AG04449 (cell line): Measurements from ENCODE around the gene B4GALT1.

Source experiments
- CTCF ChIA-PET: fragments of 350-600 bp; formaldehyde crosslinking; extraction: SDS; loops from one replicate; lab custom pipeline; 2021; ENCODE audit warnings: antibody characterized with exemption; lab: Yijun Ruan, JAX
- POLR2A ChIA-PET: fragments of 400-600, 350-600 bp; formaldehyde crosslinking; extraction: SDS; loops from one replicate; lab custom pipeline; 2020; ENCODE audit warnings: antibody characterized with exemption, inconsistent platforms; lab: Yijun Ruan, JAX
- DNase-seq: peaks from one replicate; pipeline ENCODE4 v3.0.0-alpha.2; 2010; ENCODE audit warnings: low read depth, low spot score
- H3K4me3 ChIP-seq: 2 replicates; pipeline ENCODE4 v1.5.1; 2011; ENCODE audit warnings: low read depth, mild to moderate bottlenecking, control low read depth, low read length
- CTCF ChIP-seq: IDR thresholded peaks from one replicate; pipeline ENCODE4 v1.5.1; 2011; ENCODE audit warnings: mild to moderate bottlenecking, moderate library complexity, low read length, control low read depth, inconsistent platforms; ENCODE audit not compliant: insufficient read depth; ENCODE audit errors: missing control alignments

B4GALT1 gene

GRCh38 chr9:33177639-33178038 lies 10.5 kb upstream of the B4GALT1 start:
- DNase-seq, result no peak
- CTCF ChIA-PET, result interaction anchor here (0.8 to 2.4 kb wide), 3 partner anchors 8 to 48 kb away, joined by 3 to 16 read pairs (median 3); no protein-coding TSS in a partner anchor
- H3K4me3 ChIP-seq, result no peak overlapping the region
- no peak for TF ChIP-seq CTCF
- POLR2A ChIA-PET, result interaction anchor here (0.6 kb wide), 1 partner anchor 12 kb away, joined by 3 read pairs; no protein-coding TSS in a partner anchor

- H3K4me3 ChIP-seq, result no peak overlapping the region
- ChIA-PET CTCF (interaction anchor here (1.5 kb wide), 1 partner anchor 11 kb away, joined by 3 read pairs; no protein-coding TSS in a partner anchor), POLR2A (interaction anchor here (0.6 kb wide), 1 partner anchor 12 kb away, joined by 3 read pairs; no protein-coding TSS in a partner anchor)
- no peak for DNase-seq
- no peak for TF ChIP-seq CTCF
These were observed 9.9 kb upstream of the B4GALT1 start for GRCh38 chr9:33177086-33177485.

- ChIA-PET CTCF (interaction anchor here (0.8 kb wide), 1 partner anchor 16 kb away, joined by 3 read pairs; no protein-coding TSS in a partner anchor), POLR2A (no interaction called here)
- H3K4me3 ChIP-seq, result no peak overlapping the region
- DNase-seq, result no peak
- TF ChIP-seq CTCF, result no peak
These were observed 8.7 kb upstream of the B4GALT1 start for GRCh38 chr9:33175649-33176325.

- DNase-seq, result no peak
These were observed 5.4 kb upstream of the B4GALT1 start for GRCh38 chr9:33172256-33173238.

GRCh38 chr9:33170464-33171415 lies 3.6 kb upstream of the B4GALT1 start:
- ChIA-PET POLR2A (interaction anchor here (0.6 kb wide), 1 partner anchor 10 kb away, joined by 3 read pairs; no protein-coding TSS in a partner anchor), CTCF (interaction anchor here (0.9 to 3.8 kb wide), 10 partner anchors 8 to 296 kb away, joined by 3 to 16 read pairs (median 4); no protein-coding TSS in a partner anchor)
- no peak for DNase-seq
- no peak overlapping the region for H3K4me3 ChIP-seq
- peak; percentile 44 for TF ChIP-seq CTCF

More at GRCh38 chr9:33172256-33173238, 5.4 kb upstream of the B4GALT1 start:
- ChIA-PET POLR2A (no interaction called here), CTCF (no interaction called here)
- H3K4me3 ChIP-seq, result no peak overlapping the region
- no peak for TF ChIP-seq CTCF
